ENCODE measurements around the gene PLK1.

DNA sequence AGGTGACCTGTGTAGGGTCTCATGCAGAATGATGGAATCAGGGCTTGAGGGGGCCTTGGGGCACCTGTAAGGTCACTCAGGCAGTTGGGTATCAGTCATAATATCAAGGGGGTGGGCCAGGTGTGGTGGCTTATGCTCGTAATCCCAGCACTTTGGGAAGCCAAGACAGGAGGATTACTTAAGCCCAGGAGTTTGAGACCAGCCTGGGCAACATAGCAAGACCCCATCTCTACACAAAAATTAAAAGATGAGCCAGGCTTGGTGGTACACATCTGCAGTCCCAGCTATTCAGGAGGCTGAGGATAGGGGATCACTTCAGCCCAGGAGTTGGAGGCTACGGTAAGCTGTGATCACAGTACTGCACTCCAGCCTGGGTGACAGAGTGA, 26.8 kb downstream of the PLK1 start:
- TF ChIP-seq TEAD3 (CRISPR knock-in tag; optimal IDR thresholded peaks at IDR 0.05; ENCODE audit: borderline replicate concordance), result no peak
- TF ChIP-seq, protein P1, sequence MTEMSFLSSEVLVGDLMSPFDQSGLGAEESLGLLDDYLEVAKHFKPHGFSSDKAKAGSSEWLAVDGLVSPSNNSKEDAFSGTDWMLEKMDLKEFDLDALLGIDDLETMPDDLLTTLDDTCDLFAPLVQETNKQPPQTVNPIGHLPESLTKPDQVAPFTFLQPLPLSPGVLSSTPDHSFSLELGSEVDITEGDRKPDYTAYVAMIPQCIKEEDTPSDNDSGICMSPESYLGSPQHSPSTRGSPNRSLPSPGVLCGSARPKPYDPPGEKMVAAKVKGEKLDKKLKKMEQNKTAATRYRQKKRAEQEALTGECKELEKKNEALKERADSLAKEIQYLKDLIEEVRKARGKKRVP (CRISPR knock-in tag; IDR thresholded peaks at IDR 0.05), result no peak
- no peak for TF ChIP-seq PBX3 (CRISPR knock-in tag; IDR thresholded peaks at IDR 0.05; ENCODE audit: borderline replicate concordance)
- TF ChIP-seq BHLHE40 (IDR thresholded peaks at IDR 0.05; ENCODE audit: low read length), result no peak
- no peak for TF ChIP-seq HMG20B (CRISPR knock-in tag; conservative IDR thresholded peaks at IDR 0.05)
- TF ChIP-seq ZNF263 (CRISPR knock-in tag; IDR thresholded peaks at IDR 0.05), result no peak
- no peak for TF ChIP-seq TCF12 (IDR thresholded peaks at IDR 0.05)
- no peak for TF ChIP-seq TCF12 (CRISPR knock-in tag; IDR thresholded peaks at IDR 0.05)

Measured in HepG2 (cell line).